GM15510 (cell line): ENCODE results near the gene PPIL1.

Source experiments
- POLR2A ChIP-seq: IDR thresholded peaks from 3 replicates; pipeline ENCODE4 v1.6.1; 2011; ENCODE audit warnings: borderline replicate concordance; ENCODE audit not compliant: insufficient read length; ENCODE audit errors: extremely low read depth

PPIL1 gene

GRCh38 chr6:36805096-36805797 lies 69.4 kb downstream of the PPIL1 start:
- no peak for TF ChIP-seq POLR2A
